HG02938 (cell line): ENCODE results near the gene ATF7IP.
"Not testable (repeated sequence)": the region's sequence is repeated elsewhere in the genome, so short reads cannot be mapped to it uniquely, and the experiment has no call there.

Experiments
- ATAC-seq: cut with Tn5 transposase; IDR thresholded peaks from one replicate; pipeline ENCODE4 v1.9.1; 2021; ENCODE audit warnings: mild to moderate bottlenecking, moderate library complexity; ENCODE audit not compliant: unreplicated experiment

Gene ATF7IP, protein sequence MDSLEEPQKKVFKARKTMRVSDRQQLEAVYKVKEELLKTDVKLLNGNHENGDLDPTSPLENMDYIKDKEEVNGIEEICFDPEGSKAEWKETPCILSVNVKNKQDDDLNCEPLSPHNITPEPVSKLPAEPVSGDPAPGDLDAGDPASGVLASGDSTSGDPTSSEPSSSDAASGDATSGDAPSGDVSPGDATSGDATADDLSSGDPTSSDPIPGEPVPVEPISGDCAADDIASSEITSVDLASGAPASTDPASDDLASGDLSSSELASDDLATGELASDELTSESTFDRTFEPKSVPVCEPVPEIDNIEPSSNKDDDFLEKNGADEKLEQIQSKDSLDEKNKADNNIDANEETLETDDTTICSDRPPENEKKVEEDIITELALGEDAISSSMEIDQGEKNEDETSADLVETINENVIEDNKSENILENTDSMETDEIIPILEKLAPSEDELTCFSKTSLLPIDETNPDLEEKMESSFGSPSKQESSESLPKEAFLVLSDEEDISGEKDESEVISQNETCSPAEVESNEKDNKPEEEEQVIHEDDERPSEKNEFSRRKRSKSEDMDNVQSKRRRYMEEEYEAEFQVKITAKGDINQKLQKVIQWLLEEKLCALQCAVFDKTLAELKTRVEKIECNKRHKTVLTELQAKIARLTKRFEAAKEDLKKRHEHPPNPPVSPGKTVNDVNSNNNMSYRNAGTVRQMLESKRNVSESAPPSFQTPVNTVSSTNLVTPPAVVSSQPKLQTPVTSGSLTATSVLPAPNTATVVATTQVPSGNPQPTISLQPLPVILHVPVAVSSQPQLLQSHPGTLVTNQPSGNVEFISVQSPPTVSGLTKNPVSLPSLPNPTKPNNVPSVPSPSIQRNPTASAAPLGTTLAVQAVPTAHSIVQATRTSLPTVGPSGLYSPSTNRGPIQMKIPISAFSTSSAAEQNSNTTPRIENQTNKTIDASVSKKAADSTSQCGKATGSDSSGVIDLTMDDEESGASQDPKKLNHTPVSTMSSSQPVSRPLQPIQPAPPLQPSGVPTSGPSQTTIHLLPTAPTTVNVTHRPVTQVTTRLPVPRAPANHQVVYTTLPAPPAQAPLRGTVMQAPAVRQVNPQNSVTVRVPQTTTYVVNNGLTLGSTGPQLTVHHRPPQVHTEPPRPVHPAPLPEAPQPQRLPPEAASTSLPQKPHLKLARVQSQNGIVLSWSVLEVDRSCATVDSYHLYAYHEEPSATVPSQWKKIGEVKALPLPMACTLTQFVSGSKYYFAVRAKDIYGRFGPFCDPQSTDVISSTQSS

DNA sequence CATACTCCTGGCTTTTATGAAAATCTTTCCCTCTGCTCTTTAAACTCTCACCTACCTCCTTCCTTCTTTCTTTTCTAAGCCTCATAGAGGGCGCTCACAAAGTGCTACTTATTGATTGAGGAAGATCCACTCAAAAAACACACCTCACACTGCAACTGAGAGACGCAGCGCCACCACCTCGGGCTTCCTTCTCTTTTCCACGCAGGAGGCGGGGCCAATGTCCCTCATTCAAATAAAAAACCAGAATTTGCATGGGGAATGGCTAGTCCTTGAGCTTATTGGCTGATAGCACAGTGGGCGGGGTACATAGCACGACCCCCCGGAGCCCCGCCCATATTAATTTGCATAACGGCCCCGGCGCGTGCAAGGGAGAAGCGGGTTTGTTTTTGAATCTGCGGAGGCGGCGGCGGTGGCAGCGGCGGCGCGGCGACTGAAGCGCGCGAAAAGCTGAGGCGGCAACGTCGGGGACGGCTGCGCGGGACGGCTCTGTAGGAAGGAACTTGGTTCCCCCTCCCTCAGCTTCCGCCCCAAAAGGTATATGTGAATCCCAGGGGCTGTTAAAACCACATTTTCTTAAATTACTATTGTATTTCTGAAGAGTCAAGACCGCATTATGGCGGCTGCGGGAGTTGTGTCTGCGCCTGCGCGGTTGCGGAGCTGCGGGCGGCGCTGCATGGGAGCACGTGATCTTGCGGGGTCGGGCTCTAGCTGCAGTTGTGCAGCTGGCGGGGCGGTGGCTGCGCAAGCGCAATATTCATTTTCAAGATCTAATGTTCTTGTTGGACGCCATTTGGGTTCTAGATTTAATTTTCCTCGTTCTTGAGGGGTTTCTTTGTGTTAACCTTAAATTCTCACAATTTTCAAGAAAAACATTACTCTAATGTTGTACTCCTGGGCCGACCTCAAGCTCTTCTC lies at the start of gene ATF7IP:
TSS of gene ATF7IP (plus strand) at position 389 of the 915 bp plus-strand sequence. CDS start 58,234 bp downstream, outside the sequence.
- ATAC-seq: peak; percentile 52

DNA sequence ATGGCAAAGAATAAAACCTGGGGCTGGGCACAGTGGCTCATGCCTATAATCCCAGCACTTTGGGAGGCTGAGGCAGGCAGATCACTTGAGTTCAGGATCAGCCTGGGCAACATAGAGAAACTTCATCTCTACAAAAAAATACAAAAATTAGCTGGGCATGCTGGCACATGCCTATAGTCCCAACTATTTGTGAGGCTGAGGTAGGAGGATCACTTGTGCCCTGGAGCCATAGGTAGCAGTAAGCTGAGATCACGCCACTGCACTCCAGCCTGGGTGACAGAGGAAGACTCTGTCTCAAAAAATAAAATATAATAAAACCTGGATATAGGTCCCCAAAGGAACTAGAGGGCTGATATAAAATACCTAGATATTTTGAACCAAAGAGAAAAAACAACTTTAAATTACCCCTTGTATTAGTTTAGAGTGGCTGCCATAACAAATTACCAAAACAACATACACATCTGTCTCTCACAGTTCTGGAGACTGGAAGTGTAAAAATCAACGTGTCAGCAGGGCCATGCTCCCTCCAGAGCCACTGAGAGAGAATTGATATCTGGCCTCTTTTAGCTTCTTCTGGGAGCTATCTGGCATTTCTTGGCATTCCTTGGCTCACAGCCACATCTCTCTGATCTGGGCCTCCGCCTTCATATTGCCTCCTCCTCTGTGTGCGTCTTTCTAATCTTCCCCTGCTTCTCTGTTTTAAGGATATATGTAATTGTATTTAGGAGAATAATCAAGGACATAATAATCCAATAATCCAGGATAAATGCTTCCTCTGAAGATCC lies 47.9 kb upstream of the ATF7IP start:
- no peak for ATAC-seq

DNA sequence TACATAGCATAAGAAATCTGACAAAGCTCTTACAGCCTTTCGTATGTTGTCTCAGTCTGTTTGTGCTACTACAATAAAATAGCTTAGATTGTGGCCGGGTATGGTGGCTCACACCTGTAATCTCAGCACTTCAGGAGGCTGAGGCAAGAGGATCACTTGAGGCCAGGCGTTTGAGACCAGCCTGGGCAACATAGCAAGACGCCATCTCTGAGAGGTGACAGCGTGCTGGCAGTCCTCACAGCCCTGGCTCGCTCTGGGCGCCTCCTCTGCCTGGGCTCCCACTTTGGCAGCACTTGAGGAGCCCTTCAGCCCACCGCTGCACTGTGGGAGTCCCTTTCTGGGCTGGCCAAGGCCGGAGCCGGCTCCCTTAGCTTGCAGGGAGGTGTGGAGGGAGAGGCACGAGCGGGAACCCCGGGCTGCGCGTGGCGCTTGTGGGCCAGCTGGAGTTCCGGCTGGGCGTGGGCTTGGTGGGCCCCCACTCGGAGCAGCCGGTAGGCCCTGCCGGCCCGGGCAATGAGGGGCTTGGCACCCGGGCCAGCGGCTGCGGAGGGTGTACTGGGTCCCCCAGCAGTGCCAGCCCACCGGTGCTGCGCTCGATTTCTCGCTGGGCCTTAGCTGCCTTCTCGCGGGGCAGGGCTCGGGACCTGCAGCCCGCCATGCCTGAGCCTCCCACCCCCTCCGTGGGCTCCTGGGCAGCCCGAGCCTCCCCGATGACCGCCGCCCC lies 45.6 kb upstream of the ATF7IP start:
- not testable (repeated sequence) for ATAC-seq

DNA sequence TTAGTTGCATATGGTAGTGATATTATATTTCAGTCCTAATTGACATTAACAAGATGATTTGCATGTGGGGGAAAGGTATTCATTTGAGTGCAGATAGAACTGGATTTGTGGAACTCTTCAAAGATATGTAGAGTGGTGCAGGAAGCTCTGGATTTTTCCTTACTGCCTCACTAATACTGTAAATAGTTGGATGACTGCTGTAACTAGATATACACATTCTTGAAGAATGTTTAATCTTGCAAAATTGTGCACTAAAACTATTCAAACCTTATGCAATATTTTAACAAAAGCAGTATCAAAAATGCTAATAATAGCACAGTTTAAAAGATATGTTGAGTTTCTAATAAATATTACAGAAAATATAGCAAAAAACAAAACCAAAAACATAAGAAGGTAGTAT lies 43.1 kb upstream of the ATF7IP start:
- no peak for ATAC-seq

DNA sequence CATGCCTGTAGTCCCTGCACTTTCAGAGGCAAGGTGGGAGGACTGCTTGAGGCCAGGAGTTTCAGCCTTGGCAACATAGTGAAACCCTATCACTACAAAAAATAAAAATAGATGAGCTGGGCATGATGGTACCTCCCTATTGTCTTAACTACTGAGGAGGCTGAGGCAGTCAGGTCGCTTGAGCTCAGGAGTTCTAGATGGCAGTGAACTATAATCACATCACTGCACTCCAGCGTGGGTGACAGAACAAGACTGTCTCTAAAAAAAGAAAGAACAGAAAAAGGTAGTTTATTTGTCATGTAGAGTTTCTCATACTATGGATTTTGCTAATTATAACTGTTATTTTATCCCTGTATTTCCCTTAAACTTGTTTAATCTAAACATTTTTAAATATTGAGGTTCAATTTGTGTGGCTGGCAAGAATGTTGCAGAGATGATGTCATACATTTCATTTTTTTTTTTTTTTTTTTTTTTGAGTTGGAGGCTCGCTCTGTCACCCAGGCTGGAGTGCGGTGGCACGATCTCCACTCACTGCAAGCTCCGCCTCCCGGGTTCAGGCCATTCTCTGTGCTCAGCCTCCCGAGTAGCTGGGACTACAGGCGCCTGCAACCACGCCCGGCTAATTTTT lies 39.7 kb upstream of the ATF7IP start:
- no peak for ATAC-seq

DNA sequence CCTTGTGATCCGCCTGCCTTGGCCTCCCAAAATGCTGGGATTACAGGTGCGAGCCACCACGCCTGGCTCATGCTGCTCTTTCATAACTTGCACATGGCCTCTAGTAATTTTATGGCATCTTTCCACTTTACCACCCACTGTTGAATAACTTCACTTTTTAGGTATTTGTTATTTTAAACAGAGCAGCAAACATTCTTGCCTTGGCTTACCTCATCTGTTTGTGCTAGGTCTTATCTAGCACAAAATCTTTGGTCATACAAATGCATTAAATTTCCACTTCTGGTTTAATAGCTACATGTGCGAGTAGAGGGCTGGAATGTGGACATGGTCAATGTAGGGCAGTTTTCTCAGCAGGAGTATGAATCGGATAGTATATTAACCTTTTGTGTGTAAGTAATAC lies 38.8 kb upstream of the ATF7IP start:
- ATAC-seq: no peak

DNA sequence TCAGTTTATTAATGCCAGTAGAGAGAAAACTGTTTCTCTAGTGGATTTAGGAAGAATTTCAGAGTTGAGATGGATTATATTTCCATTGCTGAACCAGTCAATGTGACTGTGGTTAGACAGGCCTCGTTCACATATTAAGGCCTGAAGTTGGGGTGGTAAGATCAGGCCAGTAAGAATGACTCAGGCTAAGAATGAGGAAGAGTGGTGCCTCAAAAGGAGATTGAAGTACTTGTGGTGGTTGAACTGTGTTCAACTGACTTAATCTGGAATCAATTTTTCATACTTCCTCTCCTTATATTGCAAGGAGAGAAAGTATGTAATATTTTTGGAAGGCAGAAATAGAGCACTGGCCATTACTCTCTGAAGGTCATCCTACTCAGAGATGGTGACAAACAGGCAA lies 37.8 kb upstream of the ATF7IP start:
- no peak for ATAC-seq

DNA sequence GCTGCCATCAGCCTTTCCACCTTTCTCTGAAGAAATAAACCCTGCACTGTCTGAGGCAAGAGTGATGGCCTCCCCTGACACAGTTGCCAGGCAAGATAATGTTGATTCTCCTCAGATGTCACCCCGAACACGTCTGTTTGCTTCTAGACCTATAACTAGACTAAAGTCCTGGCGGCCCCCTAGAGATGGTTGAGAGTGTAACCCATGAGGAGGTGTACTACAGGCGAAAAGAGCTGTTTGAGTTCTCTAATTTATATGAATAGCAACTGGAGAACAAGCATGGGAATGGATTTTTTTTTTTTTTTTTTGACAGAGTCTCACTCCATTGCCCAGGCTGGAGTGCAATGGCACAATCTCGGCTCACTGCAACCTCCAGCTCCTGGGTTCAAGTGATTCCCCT lies 33.0 kb upstream of the ATF7IP start:
- ATAC-seq: no peak

DNA sequence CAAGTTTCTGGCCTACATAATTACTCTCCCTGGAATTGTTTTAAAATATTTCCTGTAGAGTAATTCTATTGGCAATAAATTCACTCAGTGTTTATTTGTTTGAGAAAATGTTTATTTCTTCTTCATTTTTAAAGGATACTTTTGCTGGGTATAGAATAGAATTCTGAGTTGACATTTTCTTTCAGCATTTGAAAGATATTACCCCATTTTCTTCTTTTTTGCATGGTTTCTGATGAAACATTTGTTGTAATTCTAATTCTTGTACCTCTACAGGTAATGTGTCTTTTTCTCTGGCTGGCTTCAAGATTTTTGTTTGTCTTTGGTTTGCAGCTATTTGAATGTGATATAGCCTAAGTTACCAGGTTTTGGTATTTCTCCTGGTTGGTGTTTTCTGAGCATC lies 25.1 kb upstream of the ATF7IP start:
- no peak for ATAC-seq

DNA sequence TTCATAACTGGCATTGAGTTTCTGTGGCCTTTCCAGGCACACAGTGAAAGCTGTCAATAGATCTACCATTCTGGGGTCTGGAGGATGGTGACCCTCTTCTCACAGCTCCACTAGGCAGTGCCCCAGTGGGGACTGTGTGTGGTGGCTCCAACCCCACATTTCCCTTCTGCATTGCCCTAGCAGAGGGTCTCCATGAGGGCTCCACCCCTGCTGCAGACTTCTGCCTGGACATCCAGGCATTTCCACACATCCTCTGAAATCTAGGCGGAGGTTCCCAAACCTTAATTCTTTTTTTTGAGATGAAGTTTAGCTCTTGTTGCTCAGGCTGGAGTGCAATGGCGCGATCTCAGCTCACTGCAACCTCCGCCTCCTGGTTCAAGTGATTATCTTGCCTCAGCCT lies 14.0 kb upstream of the ATF7IP start:
- not testable (repeated sequence) for ATAC-seq

DNA sequence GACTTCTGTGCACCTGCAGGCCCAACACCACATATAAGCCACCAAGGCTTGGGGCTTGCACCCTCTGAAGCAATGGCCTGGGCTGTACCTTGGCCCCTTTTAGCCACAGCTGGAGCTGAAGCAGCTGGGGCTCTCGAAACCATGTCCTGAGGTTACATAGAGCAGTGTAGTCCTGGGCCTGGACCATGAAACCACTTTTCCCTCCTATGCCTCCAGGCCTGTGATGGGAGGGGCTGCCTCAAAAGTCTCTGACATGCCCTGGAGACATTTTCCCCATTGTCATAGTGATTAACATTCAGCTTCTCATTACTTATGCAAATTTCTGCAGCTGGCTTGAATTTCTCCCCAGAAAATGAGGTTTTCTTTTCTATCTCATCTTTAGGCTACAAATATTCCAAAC lies 13.4 kb upstream of the ATF7IP start:
- ATAC-seq: not testable (repeated sequence)

DNA sequence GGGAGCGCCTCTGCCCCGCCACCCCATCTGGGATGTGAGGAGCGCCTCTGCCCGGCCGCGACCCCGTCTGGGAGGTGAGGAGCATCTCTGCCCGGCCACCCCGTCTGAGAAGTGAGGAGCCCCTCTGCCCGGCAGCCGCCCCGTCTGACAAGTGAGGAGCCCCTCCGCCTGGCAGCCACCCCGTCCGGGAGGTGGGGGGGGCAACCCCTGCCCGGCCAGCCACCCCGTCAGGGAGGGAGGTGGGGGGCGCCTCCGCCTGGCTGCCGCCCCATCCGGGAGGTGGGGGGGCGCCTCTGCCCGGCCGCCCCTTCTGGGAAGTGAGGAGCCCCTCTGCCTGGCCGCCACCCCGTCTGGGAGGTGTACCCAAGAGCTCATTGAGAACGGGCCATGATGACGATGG lies 10.8 kb upstream of the ATF7IP start:
- ATAC-seq: not testable (repeated sequence)

DNA sequence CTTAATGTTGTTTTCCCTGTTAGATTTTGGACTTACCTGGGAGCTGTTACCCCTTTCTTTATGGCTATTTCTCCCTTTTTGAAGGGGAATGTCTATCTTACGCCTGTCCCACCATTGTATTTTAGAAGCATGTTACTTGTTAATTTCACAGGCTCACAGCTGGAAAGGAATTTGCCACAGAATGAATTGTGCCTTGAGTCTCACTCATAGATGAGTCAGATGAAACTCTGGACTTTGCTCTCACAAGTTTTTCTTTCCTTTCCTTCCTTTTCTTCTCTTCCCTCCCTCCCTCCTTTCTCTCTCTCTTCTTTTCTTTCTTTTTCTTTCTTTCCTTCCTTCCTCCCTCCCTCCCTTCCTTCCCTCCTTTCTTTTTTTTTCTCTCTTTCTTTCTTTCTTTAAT lies 9.3 kb upstream of the ATF7IP start:
- ATAC-seq: no peak

DNA sequence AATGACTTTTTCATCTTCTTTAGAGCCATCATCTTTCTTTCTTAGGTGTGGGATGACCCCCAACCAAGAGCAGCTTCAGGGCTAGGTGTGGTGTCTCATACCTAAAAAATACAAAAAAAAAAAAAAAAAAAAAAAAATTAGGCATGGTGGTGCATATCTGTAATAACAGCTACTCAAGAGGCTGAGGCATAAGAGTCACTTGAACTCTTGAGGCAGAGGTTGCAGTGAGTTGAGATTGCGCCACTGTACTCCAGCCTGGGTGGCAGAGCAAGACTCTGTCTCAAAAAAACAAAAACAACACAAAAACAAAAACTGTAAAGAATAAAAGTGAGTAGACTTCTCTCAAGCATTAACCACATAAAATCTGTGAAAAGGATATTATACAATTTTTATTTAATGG lies 8.0 kb upstream of the ATF7IP start:
- no peak for ATAC-seq

DNA sequence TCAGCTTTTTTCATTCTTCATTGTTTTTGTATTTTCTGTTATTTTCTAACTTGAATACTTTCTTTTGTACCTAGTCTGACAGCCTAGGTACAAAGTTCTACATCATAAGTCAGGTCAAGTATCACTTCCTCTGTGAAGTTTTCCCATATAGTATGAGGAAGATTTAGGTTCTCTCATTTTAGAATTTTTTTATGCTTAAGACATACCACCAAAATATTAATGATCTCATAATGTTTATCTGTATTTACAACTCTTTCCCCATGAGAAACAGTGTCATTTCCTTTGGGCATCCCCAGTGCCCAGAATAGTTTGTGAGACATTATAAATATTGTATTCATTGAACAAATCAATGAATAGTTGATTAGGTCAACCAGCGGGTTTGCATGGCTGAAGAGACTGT lies 3.1 kb upstream of the ATF7IP start:
- peak; percentile 21 for ATAC-seq

DNA sequence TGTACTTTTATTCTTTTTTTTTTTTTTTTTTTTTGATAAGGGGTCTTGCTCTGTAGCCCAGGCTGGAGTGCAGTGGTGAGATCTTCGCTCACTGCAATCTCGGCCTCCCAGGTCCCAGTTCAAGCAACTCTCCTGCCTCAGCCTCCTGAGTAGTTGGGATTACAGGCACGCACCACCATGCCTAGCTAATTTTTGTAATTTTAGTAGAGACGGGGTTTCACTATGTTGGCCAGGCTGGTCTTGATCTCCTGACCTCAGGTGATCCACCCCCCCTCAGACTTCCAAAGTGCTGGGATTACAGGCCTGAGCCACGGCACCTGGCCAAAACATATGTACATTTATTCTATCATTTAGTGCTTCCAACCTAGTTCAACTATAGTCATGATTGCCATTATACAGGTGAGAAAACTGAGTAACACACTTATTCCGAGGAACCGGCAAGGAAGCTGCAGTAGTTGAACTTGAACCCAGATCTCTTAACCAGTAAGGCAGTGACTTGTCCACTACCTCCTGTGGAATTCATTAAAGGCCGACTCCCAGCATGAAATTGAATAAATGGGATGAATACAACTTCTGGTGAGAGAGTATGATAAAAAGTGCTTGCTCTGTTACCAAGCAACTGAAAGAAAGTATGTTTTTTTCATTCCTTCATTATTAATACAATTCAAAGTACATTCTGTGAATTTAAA lies 755 bp upstream of the ATF7IP start:
- ATAC-seq: no peak

DNA sequence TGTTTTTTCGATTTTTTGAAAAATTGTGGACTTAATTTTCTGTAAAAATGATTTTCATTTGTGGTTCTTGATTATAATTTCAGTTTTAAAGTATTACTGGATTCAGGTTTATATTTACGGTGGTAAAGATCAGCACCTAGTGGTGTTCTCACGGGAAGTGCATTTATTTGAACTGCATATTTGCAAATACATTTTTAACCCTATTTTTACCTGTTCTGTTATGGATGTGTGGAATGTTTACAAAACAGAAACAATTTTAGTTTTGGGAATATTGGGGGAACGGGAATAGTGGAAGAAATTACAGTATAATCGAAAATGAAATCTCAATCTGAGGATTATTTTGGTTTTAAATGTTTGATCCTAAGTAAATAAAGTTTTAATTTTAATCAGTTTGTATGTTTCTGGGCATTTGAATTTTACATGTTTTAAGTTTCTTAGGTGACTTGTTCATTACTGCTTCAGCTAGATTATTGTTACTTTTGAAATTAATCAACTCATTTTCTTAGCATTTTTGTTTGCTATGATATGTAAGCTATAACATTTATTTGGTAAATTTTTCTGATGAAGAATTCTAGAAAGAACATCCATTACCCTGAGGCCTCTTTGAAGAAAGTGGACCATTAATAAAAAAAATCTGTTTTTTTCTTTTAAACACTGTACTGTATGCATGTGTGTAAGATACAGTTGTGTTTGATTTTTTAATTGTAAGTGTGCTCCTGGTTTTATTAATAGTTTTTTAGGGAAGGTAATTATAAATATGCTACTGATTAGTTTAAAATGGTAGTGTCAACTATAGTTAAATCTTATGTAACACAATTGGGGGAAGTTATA lies 942 bp downstream of the ATF7IP start:
- ATAC-seq: no peak
